Subcutaneous adipose tissue (tissue), 4 donors: ENCODE measurements around the gene MAP3K5. TPM values are rescaled to one million over a fixed set of nuclear protein-coding genes. Genes with fewer than 3 reads are reported as not detected.

Experiments
- total RNA-seq, 4 donors: library from RNA; depleted of rRNA; stranded (reverse); fragments of >200 nt; gene quantifications; one replicate each; pipeline ENCODE4 v1.1.0, GENCODE V29; 2016
- TF ChIP-seq, protein P1 (sequence below): fragments of 450-650 bp; IDR thresholded peaks from one replicate; pipeline ENCODE4 v1.5.1; 2016; ENCODE audit warnings: low read depth, mild to moderate bottlenecking, control low read depth, antibody characterized with exemption, moderate library complexity

MAP3K5 gene
- total RNA-seq, 4 donors from 2014 or later = 20.9 to 44.0 (median 37.1) TPM

DNA sequence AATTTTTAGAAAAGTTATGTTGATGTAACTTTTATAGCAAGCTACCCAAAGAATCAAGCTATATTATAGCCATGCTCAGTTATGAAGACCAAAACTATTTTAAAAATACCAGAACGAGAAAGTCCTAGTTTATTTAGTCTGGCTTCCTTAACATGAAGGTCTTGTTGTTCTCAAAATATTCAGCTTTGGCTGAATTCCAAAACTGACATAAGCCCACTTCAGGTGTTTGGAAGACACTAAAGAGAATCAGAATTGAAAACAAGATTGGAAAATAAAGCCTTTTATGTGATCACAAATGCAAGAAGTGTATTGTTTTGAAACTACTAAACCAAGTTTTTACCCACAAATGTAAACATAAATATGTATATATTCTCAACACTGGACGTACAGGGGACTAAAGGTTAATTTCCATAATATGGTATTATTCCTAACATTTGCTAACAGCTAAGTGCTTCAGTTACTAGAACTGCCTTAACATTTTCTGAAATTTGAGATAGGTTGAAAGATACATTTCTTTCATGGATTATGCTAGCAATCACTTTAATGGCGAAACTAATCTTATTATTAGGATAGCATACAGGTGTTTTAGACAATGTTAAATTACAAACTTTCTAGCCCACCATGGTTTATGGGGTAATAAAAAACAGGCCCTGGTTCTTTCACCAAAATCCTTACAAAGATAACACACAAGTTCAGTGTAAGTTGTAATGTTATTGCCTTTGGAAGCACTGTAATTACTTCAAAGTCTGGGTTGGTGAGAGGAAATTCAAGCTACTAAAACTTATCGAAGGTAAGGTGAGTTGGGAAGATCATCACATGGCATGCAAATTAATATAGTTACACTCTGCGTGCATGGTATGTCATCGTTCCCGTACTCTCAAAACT lies 1.6 kb downstream of the MAP3K5 start:
- TF ChIP-seq, protein P1, sequence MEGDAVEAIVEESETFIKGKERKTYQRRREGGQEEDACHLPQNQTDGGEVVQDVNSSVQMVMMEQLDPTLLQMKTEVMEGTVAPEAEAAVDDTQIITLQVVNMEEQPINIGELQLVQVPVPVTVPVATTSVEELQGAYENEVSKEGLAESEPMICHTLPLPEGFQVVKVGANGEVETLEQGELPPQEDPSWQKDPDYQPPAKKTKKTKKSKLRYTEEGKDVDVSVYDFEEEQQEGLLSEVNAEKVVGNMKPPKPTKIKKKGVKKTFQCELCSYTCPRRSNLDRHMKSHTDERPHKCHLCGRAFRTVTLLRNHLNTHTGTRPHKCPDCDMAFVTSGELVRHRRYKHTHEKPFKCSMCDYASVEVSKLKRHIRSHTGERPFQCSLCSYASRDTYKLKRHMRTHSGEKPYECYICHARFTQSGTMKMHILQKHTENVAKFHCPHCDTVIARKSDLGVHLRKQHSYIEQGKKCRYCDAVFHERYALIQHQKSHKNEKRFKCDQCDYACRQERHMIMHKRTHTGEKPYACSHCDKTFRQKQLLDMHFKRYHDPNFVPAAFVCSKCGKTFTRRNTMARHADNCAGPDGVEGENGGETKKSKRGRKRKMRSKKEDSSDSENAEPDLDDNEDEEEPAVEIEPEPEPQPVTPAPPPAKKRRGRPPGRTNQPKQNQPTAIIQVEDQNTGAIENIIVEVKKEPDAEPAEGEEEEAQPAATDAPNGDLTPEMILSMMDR = no peak

DNA sequence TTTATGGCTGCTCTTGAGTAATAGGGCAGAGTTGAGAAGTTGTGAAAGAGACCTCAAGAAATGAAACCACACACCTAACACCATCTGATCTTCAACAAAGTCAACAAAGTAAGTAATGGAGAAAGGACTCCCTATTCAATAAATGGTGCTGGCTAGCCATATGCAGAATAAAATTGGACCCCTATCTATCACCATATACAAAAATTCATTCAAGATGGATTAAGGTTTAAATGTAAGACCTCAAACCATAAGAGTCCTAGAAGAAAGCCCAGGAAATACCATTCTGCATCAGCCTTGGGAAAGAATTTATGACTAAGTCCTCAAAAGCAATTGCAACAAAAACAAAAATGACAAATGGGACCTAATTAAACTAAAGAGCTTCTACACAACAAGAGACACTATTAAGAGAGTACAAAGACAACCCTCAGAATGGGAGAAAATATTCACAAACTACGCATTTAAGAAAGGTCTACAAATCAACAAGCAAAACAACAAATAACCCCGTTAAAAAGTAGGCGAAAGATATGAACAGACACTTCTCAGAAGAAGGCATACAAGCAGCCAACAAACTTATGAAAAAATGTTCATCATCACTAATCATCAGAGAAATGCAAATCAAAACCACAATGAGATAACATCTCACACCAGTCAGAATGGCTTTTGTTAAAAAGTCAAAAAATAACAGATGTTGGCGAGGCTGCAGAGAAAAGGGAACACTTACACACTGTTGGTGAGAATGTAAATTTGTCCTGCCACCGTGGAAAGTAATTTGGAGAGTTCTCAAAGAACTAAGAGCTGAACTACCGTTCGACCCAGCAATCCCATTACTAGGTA lies 4.0 kb downstream of the MAP3K5 start:
- TF ChIP-seq, protein P1 = no peak

DNA sequence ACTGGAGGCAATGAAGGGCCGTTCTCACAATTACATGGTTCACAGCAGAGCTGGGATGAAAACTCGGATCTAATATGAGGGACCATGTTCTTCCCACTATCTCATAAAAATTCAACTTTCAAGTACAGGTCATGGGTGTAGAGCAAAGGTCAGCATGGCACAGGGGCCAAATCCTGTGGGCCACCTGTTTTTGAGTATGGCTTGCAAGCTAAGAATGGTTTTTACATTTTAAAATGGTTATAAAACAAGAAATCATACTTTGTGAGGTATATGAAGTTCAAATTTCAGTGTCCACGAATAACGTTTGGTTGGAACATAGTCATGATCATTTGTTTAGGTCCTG lies 4.6 kb downstream of the MAP3K5 start:
- TF ChIP-seq, protein P1 = no peak

DNA sequence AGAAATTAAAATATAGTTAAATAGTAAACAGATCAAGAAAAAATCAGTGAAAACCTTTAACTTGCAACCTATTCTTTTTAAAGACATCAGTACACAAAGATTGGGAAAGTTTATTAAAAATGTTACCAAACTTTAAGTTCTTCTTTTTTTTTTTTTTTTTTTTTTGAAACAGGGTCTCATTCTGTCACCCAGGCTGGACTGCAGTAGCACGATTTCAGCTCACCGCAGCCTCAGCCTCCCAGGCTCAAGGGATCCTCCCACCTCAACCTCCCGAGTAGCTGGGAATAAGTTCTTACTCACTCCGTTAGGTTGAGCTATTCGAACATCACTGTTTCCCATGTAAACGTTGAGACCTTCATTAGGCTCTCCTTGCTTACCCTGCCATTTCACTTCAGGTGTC lies 5.6 kb downstream of the MAP3K5 start:
- TF ChIP-seq, protein P1 = no peak

DNA sequence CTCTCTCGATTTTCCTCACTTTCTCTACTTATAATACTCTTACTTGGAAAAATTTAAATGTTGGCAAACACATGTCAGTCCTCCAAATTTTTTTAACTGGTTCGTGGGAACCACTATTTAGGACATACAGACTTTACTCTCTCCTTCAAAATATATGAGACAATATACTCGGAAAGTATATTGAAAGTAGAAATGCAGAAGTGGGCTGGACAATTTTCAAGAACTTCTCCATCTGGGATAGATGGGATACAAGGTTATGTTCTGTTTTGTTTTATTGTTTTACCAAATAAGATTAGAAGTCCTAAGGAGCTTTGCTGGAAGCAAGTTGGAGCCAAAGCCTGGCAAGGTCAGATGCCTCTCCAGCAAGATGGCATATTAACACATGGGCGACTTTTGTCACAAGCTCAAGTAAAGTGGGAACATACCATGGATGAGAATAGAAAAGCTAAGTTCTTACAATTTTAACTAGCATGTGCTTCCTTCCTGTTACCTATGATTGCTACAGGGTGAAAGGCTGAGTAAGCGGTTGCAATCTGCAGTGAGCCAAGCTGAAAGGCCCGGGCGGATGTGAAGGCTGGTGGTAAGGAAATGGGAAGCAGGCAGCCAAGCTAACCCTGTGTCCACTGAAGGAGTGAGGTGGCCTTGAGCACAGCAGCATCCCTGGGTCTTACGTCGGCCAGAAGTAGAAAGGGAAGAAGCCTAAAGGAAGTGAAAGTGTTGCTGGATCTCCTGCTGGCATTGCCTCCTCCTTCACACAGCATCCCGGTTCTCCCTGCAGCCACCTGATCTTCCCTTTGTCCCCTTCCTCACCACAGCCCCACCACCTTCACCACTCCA lies 7.1 kb downstream of the MAP3K5 start:
- TF ChIP-seq, protein P1 = no peak

DNA sequence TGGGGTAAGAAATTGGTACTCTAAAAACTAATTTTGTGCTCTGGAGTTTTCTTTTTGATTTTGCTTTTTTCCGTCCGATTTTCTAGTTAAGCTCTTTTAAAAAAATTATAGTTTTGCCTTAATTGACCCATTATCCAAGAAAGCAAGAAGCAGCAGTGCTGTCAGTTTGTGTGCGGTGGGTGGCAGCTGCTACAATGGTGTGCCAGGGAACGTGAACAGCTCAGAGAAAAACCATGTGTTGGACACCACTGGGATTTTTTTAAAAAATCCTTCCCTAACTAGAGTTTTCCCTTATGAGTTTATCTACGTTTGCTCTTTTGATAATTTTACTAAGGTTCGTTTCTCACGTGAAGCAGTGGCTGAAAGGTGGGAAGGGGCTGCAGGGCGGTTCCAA lies 8.0 kb downstream of the MAP3K5 start:
- TF ChIP-seq, protein P1 = no peak
